Measurements from ENCODE around the gene OAF.

OAF gene

DNA sequence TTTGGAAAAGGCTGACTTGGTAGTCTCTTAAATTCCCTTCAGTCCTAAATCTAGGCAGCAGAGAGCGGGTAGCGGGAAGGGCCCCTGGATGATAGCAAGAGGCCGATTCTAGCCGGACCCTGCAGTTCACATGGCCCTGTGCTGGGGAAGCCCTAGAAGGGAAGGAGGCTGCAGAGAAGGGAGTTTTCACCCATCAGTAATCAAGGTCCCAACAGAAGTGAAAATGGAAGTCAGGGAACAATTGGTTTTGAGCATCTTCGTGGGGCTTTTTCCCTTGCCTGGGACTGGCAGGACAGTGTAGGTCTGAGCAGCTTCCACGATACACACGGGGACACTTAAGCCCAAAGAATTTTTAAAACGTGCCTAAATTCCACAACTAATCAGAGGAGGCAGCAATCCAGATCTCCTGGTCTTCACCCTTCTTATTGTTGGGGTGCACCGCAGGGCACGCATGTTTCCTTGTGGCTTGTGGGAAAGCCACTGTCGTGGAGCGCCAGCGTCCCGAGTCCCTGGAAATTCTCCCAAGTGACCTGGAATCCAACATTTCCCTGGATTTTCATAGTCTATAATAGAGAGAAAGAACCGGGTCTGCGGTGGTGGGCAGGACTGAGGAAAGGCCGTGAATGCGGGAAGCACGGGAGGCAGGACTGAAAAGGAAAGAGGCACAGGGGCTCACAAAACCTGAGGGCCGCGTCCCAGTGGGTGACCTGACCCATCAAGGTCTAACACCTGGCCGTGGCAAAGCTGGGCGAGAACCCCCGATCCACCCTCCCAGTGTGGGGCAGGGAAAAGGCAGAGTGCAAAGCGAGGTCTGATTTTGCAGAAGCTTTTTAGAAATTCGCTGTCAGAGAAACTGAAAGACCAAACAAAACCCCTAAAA, 846 bp upstream of the OAF start:
- Histone ChIP-seq H3K4me3 (replicated peaks; ENCODE audit: low read depth, low read length) (peak overlapping the region; percentile 57), H3K27me3 (replicated peaks; ENCODE audit: control insufficient read depth, insufficient read depth, low read length) (no peaks in the 10 kb centered on the region; the same call in 1 of the 2 replicates), H3K36me3 (ENCODE audit: control insufficient read depth, insufficient read depth, low read length) (no peaks in the 10 kb centered on the region)
- no peak for DNase-seq (ENCODE audit: extremely low read depth, insufficient read length)
- no peak for TF ChIP-seq CTCF (IDR thresholded peaks at IDR 0.05; ENCODE audit: insufficient read depth, low read length, poor library complexity, severe bottlenecking)

DNA sequence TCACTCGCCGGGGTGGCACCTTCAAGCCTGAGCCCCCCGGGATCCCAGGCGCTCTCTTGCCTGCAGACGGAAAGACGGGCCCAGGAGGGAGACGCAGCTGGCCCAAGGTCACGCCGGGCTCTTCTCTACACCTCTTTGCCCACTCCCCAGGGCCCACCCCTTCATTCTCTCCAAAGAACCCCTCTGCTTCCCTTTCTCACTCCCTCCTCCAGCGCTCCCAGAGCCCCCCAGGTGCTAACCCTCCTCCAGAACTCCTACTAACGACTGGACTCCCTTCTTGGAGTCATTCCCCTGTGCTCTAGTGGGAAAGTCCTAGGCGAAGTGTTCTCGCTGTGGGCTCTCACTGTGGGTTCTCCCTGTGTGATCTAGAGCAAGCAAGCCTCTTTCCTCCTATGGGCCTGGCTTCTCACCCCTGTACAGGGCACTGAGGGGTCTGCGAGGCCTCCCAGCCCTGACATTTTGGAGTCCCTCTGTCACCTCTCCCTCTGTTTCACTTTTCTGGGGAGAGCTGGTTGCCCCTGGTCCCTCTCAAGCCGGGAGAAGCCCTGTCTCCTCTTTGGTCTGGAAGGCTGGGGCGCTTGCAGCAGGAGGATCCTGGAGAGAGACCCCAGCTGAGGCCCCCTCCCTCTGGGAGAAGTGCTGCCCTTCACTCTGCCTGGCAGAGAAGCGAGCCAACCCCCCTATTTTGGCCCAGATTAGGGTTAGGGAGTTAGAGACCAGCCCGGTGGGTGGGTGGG, 858 bp downstream of the OAF start:
- no peaks in the 10 kb centered on the region; the same call in 1 of the 2 replicates for H3K27me3 ChIP-seq (replicated peaks; ENCODE audit: control insufficient read depth, insufficient read depth, low read length)
- DNase-seq (ENCODE audit: extremely low read depth, insufficient read length), result no peak
- no peak for TF ChIP-seq CTCF (IDR thresholded peaks at IDR 0.05; ENCODE audit: insufficient read depth, low read length, poor library complexity, severe bottlenecking)
- no peaks in the 10 kb centered on the region for H3K36me3 ChIP-seq (ENCODE audit: control insufficient read depth, insufficient read depth, low read length)
- peak overlapping the region; percentile 57 for H3K4me3 ChIP-seq (replicated peaks; ENCODE audit: low read depth, low read length)

- H3K36me3 ChIP-seq (ENCODE audit: control insufficient read depth, insufficient read depth, low read length), result no peaks in the 10 kb centered on the region
- TF ChIP-seq CTCF (IDR thresholded peaks at IDR 0.05; ENCODE audit: insufficient read depth, low read length, poor library complexity, severe bottlenecking), result no peak
- no peaks in the 10 kb centered on the region; the same call in 1 of the 2 replicates for H3K27me3 ChIP-seq (replicated peaks; ENCODE audit: control insufficient read depth, insufficient read depth, low read length)
- DNase-seq (ENCODE audit: extremely low read depth, insufficient read length), result no peak
- no peak overlapping the region for H3K4me3 ChIP-seq (replicated peaks; ENCODE audit: low read depth, low read length)
Measured at GRCh38 chr11:120212259-120212878, 1.5 kb downstream of the OAF start.

GRCh38 chr11:120212926-120213325, 2.1 kb downstream of the OAF start:
- Histone ChIP-seq H3K36me3 (ENCODE audit: control insufficient read depth, insufficient read depth, low read length) (no peaks in the 10 kb centered on the region), H3K27me3 (replicated peaks; ENCODE audit: control insufficient read depth, insufficient read depth, low read length) (no peaks in the 10 kb centered on the region; the same call in 1 of the 2 replicates), H3K4me3 (replicated peaks; ENCODE audit: low read depth, low read length) (no peak overlapping the region)
- no peak for TF ChIP-seq CTCF (IDR thresholded peaks at IDR 0.05; ENCODE audit: insufficient read depth, low read length, poor library complexity, severe bottlenecking)
- DNase-seq (ENCODE audit: extremely low read depth, insufficient read length), result no peak

GRCh38 chr11:120214581-120214980, 3.7 kb downstream of the OAF start:
- no peak overlapping the region for H3K4me3 ChIP-seq (replicated peaks; ENCODE audit: low read depth, low read length)
- no peaks in the 10 kb centered on the region; the same call in 1 of the 2 replicates for H3K27me3 ChIP-seq (replicated peaks; ENCODE audit: control insufficient read depth, insufficient read depth, low read length)
- no peaks in the 10 kb centered on the region for H3K36me3 ChIP-seq (ENCODE audit: control insufficient read depth, insufficient read depth, low read length)
- no peak for TF ChIP-seq CTCF (IDR thresholded peaks at IDR 0.05; ENCODE audit: insufficient read depth, low read length, poor library complexity, severe bottlenecking)
- DNase-seq (ENCODE audit: extremely low read depth, insufficient read length), result no peak
